GM06990 (cell line): ENCODE results near the gene CCDC88C.

Experiments used
- DNase-seq: peaks from one replicate; pipeline ENCODE4 v3.0.0-alpha.2; 2011; ENCODE audit not compliant: insufficient read length; ENCODE audit errors: extremely low read depth
- H3K27me3 ChIP-seq: replicated peaks from 2 replicates; pipeline ENCODE4 v1.6.0; 2011; ENCODE audit warnings: low read length; ENCODE audit not compliant: control insufficient read depth, insufficient read depth
- H3K36me3 ChIP-seq: 2 replicates; pipeline ENCODE4 v1.5.1; 2011; ENCODE audit warnings: low read length; ENCODE audit not compliant: control insufficient read depth, insufficient read depth
- H3K4me3 ChIP-seq: replicated peaks from 2 replicates; pipeline ENCODE4 v1.5.1; 2011; ENCODE audit warnings: low read depth, mild to moderate bottlenecking, control low read depth, low read length
- TF ChIP-seq, protein P1 (sequence below): IDR thresholded peaks from 2 replicates; pipeline ENCODE4 v1.5.1; 2011; ENCODE audit warnings: low read length, control low read depth, mild to moderate bottlenecking, inconsistent platforms; ENCODE audit not compliant: insufficient read depth, poor library complexity, severe bottlenecking

Gene CCDC88C

GRCh38 chr14:91392623-91393303 is 24.9 kb downstream of the CCDC88C start:
- TF ChIP-seq, protein P1, sequence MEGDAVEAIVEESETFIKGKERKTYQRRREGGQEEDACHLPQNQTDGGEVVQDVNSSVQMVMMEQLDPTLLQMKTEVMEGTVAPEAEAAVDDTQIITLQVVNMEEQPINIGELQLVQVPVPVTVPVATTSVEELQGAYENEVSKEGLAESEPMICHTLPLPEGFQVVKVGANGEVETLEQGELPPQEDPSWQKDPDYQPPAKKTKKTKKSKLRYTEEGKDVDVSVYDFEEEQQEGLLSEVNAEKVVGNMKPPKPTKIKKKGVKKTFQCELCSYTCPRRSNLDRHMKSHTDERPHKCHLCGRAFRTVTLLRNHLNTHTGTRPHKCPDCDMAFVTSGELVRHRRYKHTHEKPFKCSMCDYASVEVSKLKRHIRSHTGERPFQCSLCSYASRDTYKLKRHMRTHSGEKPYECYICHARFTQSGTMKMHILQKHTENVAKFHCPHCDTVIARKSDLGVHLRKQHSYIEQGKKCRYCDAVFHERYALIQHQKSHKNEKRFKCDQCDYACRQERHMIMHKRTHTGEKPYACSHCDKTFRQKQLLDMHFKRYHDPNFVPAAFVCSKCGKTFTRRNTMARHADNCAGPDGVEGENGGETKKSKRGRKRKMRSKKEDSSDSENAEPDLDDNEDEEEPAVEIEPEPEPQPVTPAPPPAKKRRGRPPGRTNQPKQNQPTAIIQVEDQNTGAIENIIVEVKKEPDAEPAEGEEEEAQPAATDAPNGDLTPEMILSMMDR: no peak
- H3K27me3 ChIP-seq: no peaks in the 10 kb centered on the region
- peaks cover 7% of the 10 kb centered on the region for H3K36me3 ChIP-seq
- DNase-seq: no peak
- H3K4me3 ChIP-seq: no peak overlapping the region

DNA sequence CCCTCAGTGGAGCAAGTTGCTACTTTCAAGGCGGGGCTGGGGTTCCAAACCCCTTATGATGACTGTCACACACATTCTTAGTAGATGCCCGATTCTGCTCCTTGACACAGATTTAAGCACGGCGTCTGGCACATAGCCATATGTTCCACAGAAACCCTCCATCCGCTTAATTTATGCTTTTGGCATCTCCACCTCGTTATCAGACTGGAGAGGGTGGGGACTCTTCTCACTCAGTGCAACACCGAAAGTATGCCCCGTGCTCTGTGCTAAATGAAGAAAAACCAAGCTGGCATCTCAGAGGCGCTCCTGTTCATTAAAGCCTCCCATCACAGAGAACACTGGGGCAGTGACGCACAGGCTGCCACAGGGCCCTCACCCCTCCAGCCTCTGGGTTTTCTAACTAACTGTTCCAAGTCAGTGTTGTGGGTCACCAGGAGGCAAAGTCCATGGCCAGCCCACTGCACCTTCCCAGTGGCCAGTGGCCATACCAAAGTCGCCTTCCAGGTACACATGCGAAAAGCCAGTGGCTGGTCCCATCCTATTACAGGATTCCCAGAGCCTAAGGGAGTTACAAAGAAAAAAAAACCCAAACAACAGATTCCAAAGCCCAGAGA is 27.3 kb downstream of the CCDC88C start:
- Histone ChIP-seq H3K4me3 (no peak overlapping the region), H3K36me3 (peaks cover 2% of the 10 kb centered on the region), H3K27me3 (no peaks in the 10 kb centered on the region)
- TF ChIP-seq, protein P1: no peak
- no peak for DNase-seq

DNA sequence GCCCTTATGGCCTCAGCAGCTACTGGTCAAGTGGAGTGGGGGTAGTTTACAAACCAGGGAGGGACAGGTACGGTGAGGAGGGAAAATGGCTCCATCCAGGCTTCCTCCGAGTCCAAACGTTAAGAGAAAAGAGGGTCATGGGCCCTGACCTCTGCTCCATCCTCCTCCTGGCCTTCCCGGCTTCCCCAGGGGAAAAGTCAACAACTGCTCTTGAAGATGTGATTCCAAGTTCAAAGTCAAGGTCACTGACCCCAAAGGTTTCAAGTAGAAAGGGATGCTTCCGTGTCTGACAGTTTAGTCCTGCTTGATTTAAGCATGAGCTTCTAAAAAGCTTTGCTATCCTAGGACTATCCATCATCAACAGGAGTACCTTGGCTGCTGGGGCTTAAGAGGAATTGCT is 28.5 kb downstream of the CCDC88C start:
- DNase-seq: no peak
- Histone ChIP-seq H3K36me3 (peaks cover 5% of the 10 kb centered on the region), H3K4me3 (no peak overlapping the region), H3K27me3 (no peaks in the 10 kb centered on the region)
- TF ChIP-seq, protein P1: no peak

DNA sequence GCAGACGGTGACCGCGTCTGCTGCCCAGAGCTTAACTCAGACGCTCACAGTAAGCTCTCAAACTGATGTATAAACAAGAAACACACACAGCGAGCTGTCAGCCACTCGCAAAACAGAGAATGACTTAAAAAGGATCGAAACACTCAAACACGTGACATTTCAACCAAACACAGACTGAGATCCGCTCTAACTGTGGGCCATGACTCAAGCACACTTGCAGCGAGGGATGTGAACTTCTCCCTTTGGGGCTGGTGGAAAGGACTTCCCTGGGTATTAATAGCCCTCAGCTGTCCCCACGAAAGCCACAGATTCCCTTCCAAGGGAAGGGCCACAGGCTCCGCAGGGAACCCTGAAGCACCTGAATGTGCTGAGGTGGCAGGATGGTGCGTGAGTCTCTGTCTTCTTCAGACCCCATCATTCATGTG is 29.1 kb downstream of the CCDC88C start:
- Histone ChIP-seq H3K27me3 (no peaks in the 10 kb centered on the region), H3K4me3 (no peak overlapping the region), H3K36me3 (peaks cover 7% of the 10 kb centered on the region)
- TF ChIP-seq, protein P1: no peak
- DNase-seq: no peak

GRCh38 chr14:91387951-91388381 is 29.7 kb downstream of the CCDC88C start:
- DNase-seq: no peak
- TF ChIP-seq, protein P1: no peak
- no peaks in the 10 kb centered on the region for H3K27me3 ChIP-seq
- H3K36me3 ChIP-seq: peaks cover 7% of the 10 kb centered on the region
- no peak overlapping the region for H3K4me3 ChIP-seq
